Measurements from ENCODE around the gene FOXJ1. TPM values are rescaled to one million over a fixed set of nuclear protein-coding genes. Genes with fewer than 3 reads are reported as not detected.

FOXJ1 gene
- total RNA-seq, 1 donor from 2014 or later: 2.9 TPM

- no peak for DNase-seq
Measured at GRCh38 chr17:76149214-76149613, 8.2 kb upstream of the FOXJ1 start.

GRCh38 chr17:76148015-76148326, 6.9 kb upstream of the FOXJ1 start:
- intact Hi-C loops (cut with DNase I): no loop called here

More at GRCh38 chr17:76149214-76149613, 8.2 kb upstream of the FOXJ1 start:
- peak; percentile 20 for ATAC-seq
- Histone ChIP-seq H3K36me3 (no peaks in the 10 kb centered on the region), H3K27me3 (no peaks in the 10 kb centered on the region), H3K9me3 (no peaks in the 10 kb centered on the region), H3K4me3 (no peak overlapping the region), H3K4me1 (peaks cover 20% of the 10 kb centered on the region), H3K27ac (no peak overlapping the region)
- no peak for TF ChIP-seq CTCF (IDR thresholded peaks at IDR 0.05)
- intact Hi-C loops (cut with DNase I): no loop called here

GRCh38 chr17:76147211-76148014, 6.4 kb upstream of the FOXJ1 start:
- Histone ChIP-seq H3K27me3 (no peaks in the 10 kb centered on the region), H3K4me3 (no peak overlapping the region), H3K27ac (no peak overlapping the region), H3K36me3 (no peaks in the 10 kb centered on the region), H3K9me3 (no peaks in the 10 kb centered on the region), H3K4me1 (peaks cover 28% of the 10 kb centered on the region)
- ATAC-seq: no peak
- intact Hi-C loops (cut with DNase I): no loop called here
- peak; percentile 62 for TF ChIP-seq CTCF (IDR thresholded peaks at IDR 0.05)
- DNase-seq: no peak

More at GRCh38 chr17:76148015-76148326, 6.9 kb upstream of the FOXJ1 start:
- Histone ChIP-seq H3K27ac (no peak overlapping the region), H3K4me3 (no peak overlapping the region), H3K27me3 (no peaks in the 10 kb centered on the region), H3K9me3 (no peaks in the 10 kb centered on the region), H3K36me3 (no peaks in the 10 kb centered on the region), H3K4me1 (peaks cover 28% of the 10 kb centered on the region)
- TF ChIP-seq CTCF (IDR thresholded peaks at IDR 0.05): no peak
- DNase-seq: no peak
- ATAC-seq: no peak

- TF ChIP-seq CTCF (IDR thresholded peaks at IDR 0.05): no peak
- no peak for ATAC-seq
- H3K4me1 ChIP-seq: peaks cover 36% of the 10 kb centered on the region
- H3K4me3 ChIP-seq: no peak overlapping the region
- H3K36me3 ChIP-seq: no peaks in the 10 kb centered on the region
- no peaks in the 10 kb centered on the region for H3K27me3 ChIP-seq
- intact Hi-C loops (cut with DNase I): no loop called here
- H3K27ac ChIP-seq: peak overlapping the region; percentile 75
- no peak for DNase-seq
- no peaks in the 10 kb centered on the region for H3K9me3 ChIP-seq
Measured at GRCh38 chr17:76146053-76146851, 5.2 kb upstream of the FOXJ1 start.

- H3K4me1 ChIP-seq: peaks cover 43% of the 10 kb centered on the region
- no peaks in the 10 kb centered on the region for H3K9me3 ChIP-seq
- peak overlapping the region; percentile 75 for H3K27ac ChIP-seq
- TF ChIP-seq CTCF (IDR thresholded peaks at IDR 0.05): no peak
- intact Hi-C loops (cut with DNase I): no loop called here
- H3K27me3 ChIP-seq: peaks cover 5% of the 10 kb centered on the region
- H3K36me3 ChIP-seq: no peaks in the 10 kb centered on the region
- DNase-seq (no peak), ATAC-seq (no peak)
- peak overlapping the region; percentile 23 for H3K4me3 ChIP-seq
Measured at GRCh38 chr17:76145231-76146052, 4.4 kb upstream of the FOXJ1 start.

Data from upper lobe of right lung (tissue), 1 donor.